HEK293 (cell line): Measurements from ENCODE around the gene RBFOX1.

Experiments used
- CTCF ChIA-PET: fragments of 350-600 bp; formaldehyde crosslinking; extraction: SDS; loops from one replicate; lab custom pipeline; 2021; ENCODE audit warnings: antibody characterized with exemption; lab: Yijun Ruan, JAX
- POLR2A ChIA-PET: fragments of 300-600 bp; formaldehyde crosslinking; extraction: SDS; loops from one replicate; lab custom pipeline; 2020; ENCODE audit warnings: antibody characterized with exemption, inconsistent platforms; lab: Yijun Ruan, JAX
- H3K27ac ChIP-seq: fragments of 200-500 bp; sonication (Bioruptor generic); 2 replicates; pipeline ENCODE4 v1.5.1; 2014; ENCODE audit warnings: low read depth, low read length, control low read depth, inconsistent platforms; ENCODE audit errors: extremely low read depth
- H3K36me3 ChIP-seq, 2 experiments: fragments of 200-500 bp in 1 of 2; sonication (Bioruptor generic) in 1 of 2; 1 replicate in 1 of 2; 2 replicates in 1 of 2; pipeline ENCODE4 v1.5.1; 2014 to 2017; ENCODE audit warnings: inconsistent platforms in 2 of 2, low read length in 2 of 2; ENCODE audit not compliant: control insufficient read depth in 2 of 2, insufficient read depth in 1 of 2
- H3K4me1 ChIP-seq: fragments of 200-500 bp; sonication (Bioruptor generic); 2 replicates; pipeline ENCODE4 v1.5.1; 2014; ENCODE audit warnings: mild to moderate bottlenecking, low read length, inconsistent platforms; ENCODE audit not compliant: control insufficient read depth, insufficient read depth
- H3K4me3 ChIP-seq: 2 replicates; pipeline ENCODE4 v1.5.1; 2011; ENCODE audit warnings: low read depth, mild to moderate bottlenecking, control low read depth, low read length, moderate library complexity
- H3K9me3 ChIP-seq: fragments of 200-500 bp; sonication (Bioruptor generic); 2 replicates; pipeline ENCODE4 v1.5.1; 2014; ENCODE audit warnings: low read depth, low read length, inconsistent platforms; ENCODE audit not compliant: control insufficient read depth, insufficient read depth
- AEBP2 ChIP-seq: fragments of 450-650 bp; formaldehyde crosslinking; IDR thresholded peaks from 2 replicates; pipeline ENCODE4 v1.5.1; 2016; ENCODE audit warnings: missing biosample characterization, missing genetic modification characterization, borderline replicate concordance
- ELK4 ChIP-seq: IDR thresholded peaks from 2 replicates; pipeline ENCODE4 v1.6.1; 2011; ENCODE audit warnings: mild to moderate bottlenecking, low read depth, low read length, borderline replicate concordance
- KLF16 ChIP-seq: fragments of 450-650 bp; formaldehyde crosslinking; IDR thresholded peaks from 2 replicates; pipeline ENCODE4 v1.5.1; 2017; ENCODE audit warnings: missing biosample characterization, missing genetic modification characterization
- KLF7 ChIP-seq: fragments of 450-650 bp; formaldehyde crosslinking; IDR thresholded peaks from 2 replicates; pipeline ENCODE4 v1.5.1; 2016; ENCODE audit warnings: missing biosample characterization, missing genetic modification characterization, borderline replicate concordance
- MZF1 ChIP-seq: fragments of 450-650 bp; formaldehyde crosslinking; IDR thresholded peaks from 2 replicates; pipeline ENCODE4 v1.5.1; 2017; ENCODE audit warnings: missing biosample characterization, missing genetic modification characterization, borderline replicate concordance
- REPIN1 ChIP-seq: fragments of 450-650 bp; formaldehyde crosslinking; IDR thresholded peaks from 2 replicates; pipeline ENCODE4 v1.5.1; 2017; ENCODE audit warnings: missing biosample characterization, missing genetic modification characterization, low read depth
- ZBTB1 ChIP-seq: fragments of 450-650 bp; formaldehyde crosslinking; IDR thresholded peaks from 2 replicates; pipeline ENCODE4 v1.5.1; 2016; ENCODE audit warnings: missing biosample characterization, missing genetic modification characterization
- ZBTB10 ChIP-seq: fragments of 450-650 bp; formaldehyde crosslinking; IDR thresholded peaks from 2 replicates; pipeline ENCODE4 v1.5.1; 2016; ENCODE audit warnings: missing biosample characterization, missing genetic modification characterization
- ZBTB48 ChIP-seq: fragments of 450-650 bp; formaldehyde crosslinking; IDR thresholded peaks from 2 replicates; pipeline ENCODE4 v1.5.1; 2016; ENCODE audit warnings: missing biosample characterization, missing genetic modification characterization
- ZFP3 ChIP-seq: fragments of 450-650 bp; formaldehyde crosslinking; IDR thresholded peaks from 2 replicates; pipeline ENCODE4 v1.5.1; 2016; ENCODE audit warnings: low read depth, missing biosample characterization, missing genetic modification characterization
- ZNF114 ChIP-seq: fragments of 450-650 bp; formaldehyde crosslinking; IDR thresholded peaks from 2 replicates; pipeline ENCODE4 v1.5.0; 2017; ENCODE audit warnings: missing biosample characterization, missing genetic modification characterization
- ZNF157 ChIP-seq: fragments of 450-650 bp; formaldehyde crosslinking; IDR thresholded peaks from 2 replicates; pipeline ENCODE4 v1.5.1; 2016; ENCODE audit warnings: missing biosample characterization, missing genetic modification characterization
- ZNF169 ChIP-seq: fragments of 450-650 bp; formaldehyde crosslinking; IDR thresholded peaks from 2 replicates; pipeline ENCODE4 v1.5.1; 2016; ENCODE audit warnings: missing biosample characterization, missing genetic modification characterization
- ZNF174 ChIP-seq: fragments of 450-650 bp; formaldehyde crosslinking; IDR thresholded peaks from 2 replicates; pipeline ENCODE4 v1.5.0; 2017; ENCODE audit warnings: missing biosample characterization, mild to moderate bottlenecking, missing genetic modification characterization
- ZNF175 ChIP-seq: fragments of 450-650 bp; formaldehyde crosslinking; IDR thresholded peaks from 2 replicates; pipeline ENCODE4 v1.5.1; 2016; ENCODE audit warnings: missing biosample characterization, missing genetic modification characterization
- ZNF214 ChIP-seq: fragments of 450-650 bp; formaldehyde crosslinking; IDR thresholded peaks from 2 replicates; pipeline ENCODE4 v1.5.1; 2017; ENCODE audit warnings: missing biosample characterization, mild to moderate bottlenecking, missing genetic modification characterization, borderline replicate concordance
- ZNF24 ChIP-seq: fragments of 450-650 bp; formaldehyde crosslinking; IDR thresholded peaks from 2 replicates; pipeline ENCODE4 v1.5.1; 2016; ENCODE audit warnings: missing biosample characterization, missing genetic modification characterization
- ZNF274 ChIP-seq, 2 experiments: fragments of 200-500 bp in 1 of 2; fragments of 450-650 bp in 1 of 2; sonication (Bioruptor generic) in 1 of 2; formaldehyde crosslinking in 1 of 2; IDR thresholded peaks; 2 replicates each; pipeline versions ENCODE4 v1.5.1 to v1.6.1; 2014 to 2016; ENCODE audit warnings: borderline replicate concordance in 1 of 2, inconsistent platforms in 1 of 2, low read length in 1 of 2, missing biosample characterization in 1 of 2, missing genetic modification characterization in 1 of 2
- ZNF280C ChIP-seq: fragments of 450-650 bp; formaldehyde crosslinking; IDR thresholded peaks from 2 replicates; pipeline ENCODE4 v1.5.1; 2016; ENCODE audit warnings: missing biosample characterization, missing genetic modification characterization
- ZNF335 ChIP-seq: fragments of 450-650 bp; formaldehyde crosslinking; conservative IDR thresholded peaks from 2 replicates; pipeline ENCODE4 v1.5.1; 2016; ENCODE audit warnings: missing biosample characterization, missing genetic modification characterization
- ZNF501 ChIP-seq: fragments of 450-650 bp; formaldehyde crosslinking; IDR thresholded peaks from 2 replicates; pipeline ENCODE4 v1.5.1; 2016; ENCODE audit warnings: missing biosample characterization, missing genetic modification characterization
- ZNF555 ChIP-seq: fragments of 450-650 bp; formaldehyde crosslinking; conservative IDR thresholded peaks from 2 replicates; pipeline ENCODE4 v1.5.1; 2017; ENCODE audit warnings: missing biosample characterization, mild to moderate bottlenecking, missing genetic modification characterization, inconsistent platforms
- ZNF585B ChIP-seq: fragments of 450-650 bp; formaldehyde crosslinking; IDR thresholded peaks from 2 replicates; pipeline ENCODE4 v1.5.1; 2016; ENCODE audit warnings: missing biosample characterization, missing genetic modification characterization
- ZNF626 ChIP-seq: fragments of 450-650 bp; sonication (Bioruptor Pico); formaldehyde crosslinking; IDR thresholded peaks from 2 replicates; pipeline ENCODE4 v1.5.1; 2018; ENCODE audit warnings: missing biosample characterization, missing genetic modification characterization, inconsistent platforms
- ZNF692 ChIP-seq: fragments of 450-650 bp; formaldehyde crosslinking; IDR thresholded peaks from 2 replicates; pipeline ENCODE4 v1.5.1; 2016; ENCODE audit warnings: missing biosample characterization, missing genetic modification characterization
- ZSCAN5A ChIP-seq: fragments of 450-650 bp; formaldehyde crosslinking; IDR thresholded peaks from 2 replicates; pipeline ENCODE4 v1.5.1; 2016; ENCODE audit warnings: missing biosample characterization, missing genetic modification characterization

Gene RBFOX1

GRCh38 chr16:7290682-7291081 lies 42.0 kb upstream of the RBFOX1 start:
- POLR2A ChIA-PET = no interaction called here

GRCh38 chr16:7294020-7294419 lies 38.6 kb upstream of the RBFOX1 start:
- Histone ChIP-seq H3K4me1 (no peaks in the 10 kb centered on the region), H3K4me3 (no peak overlapping the region), H3K36me3 (no peaks in the 10 kb centered on the region), H3K27ac (no peak overlapping the region), H3K9me3 (no peaks in the 10 kb centered on the region)
- ChIA-PET POLR2A (no interaction called here), CTCF (no interaction called here)
- TF ChIP-seq AEBP2 (tag by site-specific recombination) (no peak), ZNF585B (tag by site-specific recombination) (no peak), ZBTB1 (tag by site-specific recombination) (no peak), ZBTB48 (no peak), ZNF280C (tag by site-specific recombination) (no peak), KLF7 (no peak), ZFP3 (no peak), ZNF174 (tag by site-specific recombination) (no peak)

More at GRCh38 chr16:7290682-7291081, 42.0 kb upstream of the RBFOX1 start:
- Histone ChIP-seq H3K9me3 (no peaks in the 10 kb centered on the region), H3K4me3 (no peak overlapping the region), H3K36me3 (no peaks in the 10 kb centered on the region), H3K27ac (no peak overlapping the region), H3K4me1 (no peaks in the 10 kb centered on the region)
- TF ChIP-seq REPIN1 (tag by site-specific recombination) = no peak
- no peak for TF ChIP-seq ZNF24 (tag by site-specific recombination)
- TF ChIP-seq ZNF169 (tag by site-specific recombination) = no peak
- no peak for TF ChIP-seq ZNF157 (tag by site-specific recombination)
- TF ChIP-seq ELK4 = no peak
- no peak for TF ChIP-seq ZNF274 (IDR thresholded peaks at IDR 0.05; ENCODE audit: low read length)
- no peak for TF ChIP-seq ZNF274 (tag by site-specific recombination; IDR thresholded peaks at IDR 0.05; ENCODE audit: borderline replicate concordance)
- no peak for TF ChIP-seq ZNF335 (tag by site-specific recombination)
- TF ChIP-seq ZNF175 (tag by site-specific recombination) = no peak
- no peak for TF ChIP-seq ZNF214
- no peak for TF ChIP-seq ZBTB10 (tag by site-specific recombination)
- no peak for TF ChIP-seq KLF16
- no peak for TF ChIP-seq ZNF501
- no peak for TF ChIP-seq ZNF114 (tag by site-specific recombination)
- TF ChIP-seq ZSCAN5A (tag by site-specific recombination) = no peak
- no peak for TF ChIP-seq ZNF555 (tag by site-specific recombination)
- no peak for TF ChIP-seq MZF1
- TF ChIP-seq ZNF626 = no peak
- no peak for TF ChIP-seq ZNF692
- CTCF ChIA-PET = no interaction called here
